GM23338 (cell line): ENCODE measurements around the gene CHRNB2. TPM values are rescaled to one million over a fixed set of nuclear protein-coding genes. Genes with fewer than 3 reads are reported as not detected.

Experiments used
- ATAC-seq: fragments of 200-7000 bp; cut with Tn5 transposase; 3 replicates; pipeline ENCODE4 v1.9.1; 2020
- DNase-seq: peaks from one replicate; pipeline ENCODE4 v3.0.0-alpha.2; 2015; ENCODE audit warnings: low spot score
- H2AFZ ChIP-seq: fragments of 200-600 bp; sonication (generic); 2 replicates; pipeline ENCODE4 v1.8.0; 2016; ENCODE audit warnings: antibody characterized with exemption, mild to moderate bottlenecking, moderate library complexity
- H3F3A ChIP-seq: fragments of 200-600 bp; sonication (generic); replicated peaks from 2 replicates; pipeline ENCODE4 v1.8.0; 2017; ENCODE audit warnings: antibody characterized with exemption, mixed run types, low read depth
- H3K27ac ChIP-seq: fragments of 200-600 bp; sonication (generic); 2 replicates; pipeline ENCODE4 v1.6.1; 2016; ENCODE audit warnings: low read depth
- H3K27me3 ChIP-seq: fragments of 200-600 bp; sonication (generic); 2 replicates; pipeline ENCODE4 v1.8.0; 2016; ENCODE audit warnings: mild to moderate bottlenecking, mixed run types, moderate library complexity; ENCODE audit not compliant: insufficient read depth
- H3K36me3 ChIP-seq: fragments of 200-600 bp; sonication (generic); 2 replicates; pipeline ENCODE4 v1.8.0; 2016; ENCODE audit warnings: mild to moderate bottlenecking; ENCODE audit not compliant: insufficient read depth
- H3K4me1 ChIP-seq: fragments of 200-600 bp; sonication (generic); 2 replicates; pipeline ENCODE4 v1.8.0; 2016; ENCODE audit warnings: mild to moderate bottlenecking, moderate library complexity; ENCODE audit not compliant: insufficient read depth
- H3K4me2 ChIP-seq: fragments of 200-600 bp; sonication (generic); 2 replicates; pipeline ENCODE4 v1.7.1; 2017; ENCODE audit warnings: mixed run types
- H3K4me3 ChIP-seq: fragments of 200-600 bp; sonication (generic); 2 replicates; pipeline ENCODE4 v1.6.1; 2016; ENCODE audit warnings: mixed run types
- H3K79me2 ChIP-seq: fragments of 200-600 bp; sonication (generic); replicated peaks from 2 replicates; pipeline ENCODE4 v1.8.0; 2017; ENCODE audit warnings: mild to moderate bottlenecking; ENCODE audit not compliant: insufficient read depth
- H3K9me2 ChIP-seq: fragments of 200-600 bp; sonication (generic); 2 replicates; pipeline ENCODE4 v1.8.0; 2017; ENCODE audit not compliant: insufficient read depth
- H4K20me1 ChIP-seq: fragments of 200-600 bp; sonication (generic); replicated peaks from 2 replicates; pipeline ENCODE4 v1.8.0; 2017; ENCODE audit warnings: mild to moderate bottlenecking; ENCODE audit not compliant: insufficient read depth
- H3K27ac Mint-ChIP-seq: 2 replicates; pipeline ENCODE4 v1.8.0; 2020; ENCODE audit warnings: inconsistent platforms, mild to moderate bottlenecking, moderate library complexity, mixed read lengths
- H3K27me3 Mint-ChIP-seq: 3 replicates; pipeline ENCODE4 v1.8.0; 2022; ENCODE audit warnings: low read depth, mild to moderate bottlenecking, moderate library complexity, mixed read lengths, inconsistent platforms; ENCODE audit not compliant: insufficient read depth, poor library complexity
- H3K36me3 Mint-ChIP-seq: 3 replicates; pipeline ENCODE4 v1.8.0; 2021; ENCODE audit warnings: low read depth, mild to moderate bottlenecking, inconsistent platforms, moderate library complexity, mixed read lengths
- H3K4me1 Mint-ChIP-seq: 3 replicates; pipeline ENCODE4 v1.8.0; 2020; ENCODE audit warnings: mild to moderate bottlenecking, inconsistent platforms, mixed read lengths
- H3K4me3 Mint-ChIP-seq: 3 replicates; pipeline ENCODE4 v1.8.0; 2021; ENCODE audit warnings: moderate library complexity, mild to moderate bottlenecking, inconsistent platforms, mixed read lengths
- H3K9me3 Mint-ChIP-seq: 3 replicates; pipeline ENCODE4 v1.8.0; 2020; ENCODE audit warnings: moderate library complexity, mild to moderate bottlenecking, inconsistent platforms, mixed read lengths
- CREB1 ChIP-seq: fragments of 250-450 bp; sonication (Bioruptor Pico); IDR thresholded peaks from 2 replicates; pipeline ENCODE4 v1.5.0; 2020; ENCODE audit warnings: low read depth, mild to moderate bottlenecking, moderate library complexity
- CTCF ChIP-seq, 2 experiments: fragments of 200-600 bp in 1 of 2; sonication (generic) in 1 of 2; conservative IDR thresholded peaks; 2 replicates each; pipeline versions ENCODE4 v1.5.1 to v1.6.1; 2016 to 2017; ENCODE audit warnings: antibody characterized with exemption in 2 of 2, low read depth in 2 of 2, mild to moderate bottlenecking in 2 of 2, moderate library complexity in 1 of 2
- ETS1 ChIP-seq: IDR thresholded peaks from 2 replicates; pipeline ENCODE4 v1.6.1; 2016; ENCODE audit warnings: antibody characterized with exemption
- EZH2 ChIP-seq: fragments of 200-600 bp; sonication (generic); IDR thresholded peaks from one replicate; pipeline ENCODE4 v1.8.0; 2017; ENCODE audit warnings: antibody characterized with exemption, mild to moderate bottlenecking, low read depth; ENCODE audit not compliant: unreplicated experiment
- EZH2phosphoT487 ChIP-seq: fragments of 200-600 bp; sonication (generic); IDR thresholded peaks from one replicate; pipeline ENCODE4 v1.8.1; 2018; ENCODE audit warnings: antibody characterized with exemption; ENCODE audit not compliant: unreplicated experiment
- JUNB ChIP-seq: IDR thresholded peaks from one replicate; pipeline ENCODE4 v1.6.1; 2016; ENCODE audit warnings: antibody characterized with exemption; ENCODE audit not compliant: unreplicated experiment
- NANOG ChIP-seq: IDR thresholded peaks from 2 replicates; pipeline ENCODE4 v1.6.1; 2016; ENCODE audit warnings: antibody characterized with exemption, borderline replicate concordance
- POLR2AphosphoS5 ChIP-seq: IDR thresholded peaks from 2 replicates; pipeline ENCODE4 v1.6.1; 2016; ENCODE audit warnings: antibody characterized with exemption, low read depth
- REST ChIP-seq: IDR thresholded peaks from one replicate; pipeline ENCODE4 v1.6.1; 2018; ENCODE audit warnings: antibody characterized with exemption; ENCODE audit not compliant: unreplicated experiment
- STAT1 ChIP-seq: IDR thresholded peaks from one replicate; pipeline ENCODE4 v1.6.1; 2016; ENCODE audit warnings: antibody characterized with exemption; ENCODE audit not compliant: unreplicated experiment
- ZNF114 ChIP-seq: fragments of 250-450 bp; sonication (Bioruptor Pico); IDR thresholded peaks from 2 replicates; pipeline ENCODE4 v1.5.0; 2020; ENCODE audit warnings: mild to moderate bottlenecking, moderate library complexity
- ZNF331 ChIP-seq: fragments of 250-450 bp; sonication (Bioruptor Pico); IDR thresholded peaks from 2 replicates; pipeline ENCODE4 v1.5.0; 2020; ENCODE audit warnings: low read depth, mild to moderate bottlenecking, moderate library complexity
- polyA plus RNA-seq: library from polyadenylated mRNA; unstranded; fragments of >200 nt; fragmentation: Nextera tagmentation; extraction: Ambion mirVana; gene quantifications from 2 replicates; pipeline ENCODE4 v1.2.1, GENCODE V29; 2016
- total RNA-seq: library from RNA; depleted of rRNA; stranded (reverse); fragments of >200 nt; shearing (Covaris generic); gene quantifications from 2 replicates; pipeline ENCODE4 v1.2.3, GENCODE V29; 2014

The CHRNB2 gene
- total and polyA plus RNA-seq, 2 experiments from 2014 or later, result 0.73 to 3.6 TPM

GRCh38 chr1:154595621-154596020 lies 28.0 kb downstream of the CHRNB2 start (continued):
- TF ChIP-seq ZNF331, result no peak

GRCh38 chr1:154598871-154599635 lies 31.5 kb downstream of the CHRNB2 start:
- Histone ChIP-seq H4K20me1 (peaks cover 53% of the 10 kb centered on the region), H3K4me2 (no peak overlapping the region), H3K4me1 (peaks cover 4% of the 10 kb centered on the region; the same call in 1 of the 2 replicates), H3K4me3 (no peak overlapping the region), H3K36me3 (peaks cover 50% of the 10 kb centered on the region), H3K27ac (no peak overlapping the region), H2AFZ (no peak overlapping the region), H3K9me2 (no peaks in the 10 kb centered on the region), H3K27me3 (no peaks in the 10 kb centered on the region), H3F3A (no peaks in the 10 kb centered on the region), H3K79me2 (peaks cover 56% of the 10 kb centered on the region)
- H3K4me1 Mint-ChIP-seq, result peaks cover 10% of the 10 kb centered on the region
- ATAC-seq, result no peak
- no peaks in the 10 kb centered on the region for H3K9me3 Mint-ChIP-seq
- peaks cover 3% of the 10 kb centered on the region for H3K27me3 Mint-ChIP-seq
- peak overlapping the region; percentile 62; the same call in 1 of the 2 replicates for H3K27ac Mint-ChIP-seq
- no peak for DNase-seq
- H3K36me3 Mint-ChIP-seq, result peaks cover 79% of the 10 kb centered on the region
- H3K4me3 Mint-ChIP-seq, result no peak overlapping the region
- no peak for TF ChIP-seq EZH2phosphoT487
- TF ChIP-seq CTCF (conservative IDR thresholded peaks at IDR 0.05; ENCODE audit: low read depth in 2 of 2), result no peak
- TF ChIP-seq NANOG, result no peak
- TF ChIP-seq ETS1, result no peak
- no peak for TF ChIP-seq REST
- no peak for TF ChIP-seq STAT1
- TF ChIP-seq POLR2AphosphoS5, result no peak
- no peak for TF ChIP-seq CREB1 (CRISPR knock-in tag)
- no peak for TF ChIP-seq ZNF114 (CRISPR knock-in tag)
- no peak for TF ChIP-seq JUNB
- TF ChIP-seq EZH2, result no peak
- no peak for TF ChIP-seq ZNF331
